Osteoblast (primary cell): ENCODE results near the gene PLSCR1. TPM values are rescaled to one million over a fixed set of nuclear protein-coding genes. Genes with fewer than 3 reads are reported as not detected.
A peak's percentile ranks its signal among the peaks of the same experiment; 100 is the strongest.

Experiments
- DNase-seq: peaks from one replicate; pipeline ENCODE4 v3.0.0; 2011; ENCODE audit warnings: low spot score, mixed read lengths; ENCODE audit not compliant: insufficient read length; ENCODE audit errors: missing footprints
- H2AFZ ChIP-seq: 2 replicates; pipeline ENCODE4 v1.6.0; 2011; ENCODE audit warnings: mild to moderate bottlenecking, low read length
- H3K27ac ChIP-seq: 2 replicates; pipeline ENCODE4 v1.5.1; 2011; ENCODE audit warnings: mild to moderate bottlenecking, low read depth, low read length, moderate library complexity
- H3K27me3 ChIP-seq: 2 replicates; pipeline ENCODE4 v1.6.0; 2012; ENCODE audit warnings: mild to moderate bottlenecking, control low read depth, inconsistent platforms, low read length, moderate library complexity; ENCODE audit not compliant: insufficient read depth
- H3K36me3 ChIP-seq: 2 replicates; pipeline ENCODE4 v1.5.1; 2011; ENCODE audit warnings: mild to moderate bottlenecking, low read length, control low read depth, moderate library complexity; ENCODE audit not compliant: insufficient read depth
- H3K4me1 ChIP-seq: 2 replicates; pipeline ENCODE4 v1.5.1; 2011; ENCODE audit warnings: mild to moderate bottlenecking, low read length, control low read depth, moderate library complexity; ENCODE audit not compliant: insufficient read depth
- H3K4me2 ChIP-seq: 2 replicates; pipeline ENCODE4 v1.6.0; 2011; ENCODE audit warnings: mild to moderate bottlenecking, low read length; ENCODE audit not compliant: insufficient read depth
- H3K4me3 ChIP-seq: fragments of 200-600 bp; sonication (generic); 3 replicates; pipeline ENCODE4 v1.5.1; 2012; ENCODE audit warnings: mild to moderate bottlenecking, low read length, inconsistent platforms; ENCODE audit not compliant: insufficient read depth
- H3K79me2 ChIP-seq: 2 replicates; pipeline ENCODE4 v1.6.0; 2012; ENCODE audit warnings: mild to moderate bottlenecking, low read length, control low read depth, inconsistent platforms; ENCODE audit not compliant: insufficient read depth
- H3K9me3 ChIP-seq: 2 replicates; pipeline ENCODE4 v1.5.1; 2011; ENCODE audit warnings: low read depth, low read length, control low read depth
- H4K20me1 ChIP-seq: 2 replicates; pipeline ENCODE4 v1.6.0; 2012; ENCODE audit warnings: mild to moderate bottlenecking, low read length, control low read depth; ENCODE audit not compliant: insufficient read depth
- CTCF ChIP-seq: IDR thresholded peaks from 2 replicates; pipeline ENCODE4 v1.5.1; 2011; ENCODE audit warnings: mild to moderate bottlenecking, low read depth, low read length, moderate library complexity; ENCODE audit errors: extremely low read depth
- total RNA-seq: library from RNA; depleted of rRNA; stranded (reverse); fragments of >200 nt; gene quantifications from 2 replicates; pipeline ENCODE4 v1.2.3, GENCODE V29; 2012

The PLSCR1 gene
- total RNA-seq, 1 donor = 35.1 TPM

DNA sequence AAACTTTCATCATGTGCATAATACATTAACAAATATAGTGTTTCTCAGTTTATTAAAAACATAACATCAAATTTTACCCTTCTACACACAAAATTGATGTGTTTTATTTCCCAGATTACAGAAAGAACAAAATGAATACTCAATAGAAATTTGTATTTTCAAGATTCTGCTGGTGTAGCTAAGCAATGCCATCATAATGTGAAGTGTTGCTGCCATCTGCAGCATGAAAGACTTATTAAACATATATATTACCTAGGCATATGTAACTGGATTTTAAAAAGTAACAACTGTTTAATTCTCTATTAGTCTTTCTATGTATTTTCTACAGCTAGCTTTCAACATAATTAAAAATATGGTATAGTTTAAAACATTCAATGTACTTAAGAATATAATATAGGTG lies 33.3 kb upstream of the PLSCR1 start:
- no peaks in the 10 kb centered on the region for H3K4me1 ChIP-seq
- no peak overlapping the region for H3K4me3 ChIP-seq
- no peaks in the 10 kb centered on the region for H3K36me3 ChIP-seq
- H3K9me3 ChIP-seq = no peaks in the 10 kb centered on the region
- H4K20me1 ChIP-seq = no peaks in the 10 kb centered on the region
- H2AFZ ChIP-seq = no peak overlapping the region
- no peaks in the 10 kb centered on the region for H3K27me3 ChIP-seq
- peak; percentile 45 for TF ChIP-seq CTCF
- peak; percentile 21 for DNase-seq
- H3K4me2 ChIP-seq = no peak overlapping the region
- no peaks in the 10 kb centered on the region for H3K79me2 ChIP-seq
- H3K27ac ChIP-seq = no peak overlapping the region

- H3K27me3 ChIP-seq = no peaks in the 10 kb centered on the region
- H3K4me3 ChIP-seq = no peak overlapping the region
- H4K20me1 ChIP-seq = no peaks in the 10 kb centered on the region
- H3K4me2 ChIP-seq = no peak overlapping the region
- H3K79me2 ChIP-seq = no peaks in the 10 kb centered on the region
- H3K4me1 ChIP-seq = no peaks in the 10 kb centered on the region
- no peaks in the 10 kb centered on the region for H3K9me3 ChIP-seq
- H2AFZ ChIP-seq = no peak overlapping the region
- no peak for TF ChIP-seq CTCF
- no peak overlapping the region for H3K27ac ChIP-seq
- no peak for DNase-seq
- H3K36me3 ChIP-seq = no peaks in the 10 kb centered on the region
These were observed 31.2 kb upstream of the PLSCR1 start for GRCh38 chr3:146575636-146576035.

- no peaks in the 10 kb centered on the region for H3K36me3 ChIP-seq
- H3K27me3 ChIP-seq = no peaks in the 10 kb centered on the region
- H3K27ac ChIP-seq = no peak overlapping the region
- TF ChIP-seq CTCF = no peak
- H2AFZ ChIP-seq = no peak overlapping the region
- H3K4me1 ChIP-seq = peaks cover 3% of the 10 kb centered on the region
- no peak overlapping the region for H3K4me2 ChIP-seq
- no peaks in the 10 kb centered on the region for H3K79me2 ChIP-seq
- H4K20me1 ChIP-seq = no peaks in the 10 kb centered on the region
- H3K9me3 ChIP-seq = no peaks in the 10 kb centered on the region
- DNase-seq = no peak
- H3K4me3 ChIP-seq = no peak overlapping the region
These were observed 29.8 kb upstream of the PLSCR1 start for GRCh38 chr3:146574173-146574572.

GRCh38 chr3:146569314-146569713 lies 24.9 kb upstream of the PLSCR1 start:
- Histone ChIP-seq H3K27me3 (no peaks in the 10 kb centered on the region), H3K36me3 (no peaks in the 10 kb centered on the region), H3K27ac (no peak overlapping the region), H4K20me1 (no peaks in the 10 kb centered on the region), H2AFZ (no peak overlapping the region), H3K79me2 (no peaks in the 10 kb centered on the region), H3K4me3 (no peak overlapping the region), H3K4me1 (peaks cover 3% of the 10 kb centered on the region), H3K4me2 (no peak overlapping the region), H3K9me3 (no peaks in the 10 kb centered on the region)
- no peak for DNase-seq
- no peak for TF ChIP-seq CTCF
